Measurements from ENCODE around the gene AUTS2.

The AUTS2 gene

GRCh38 chr7:70706204-70706603 is 1107.9 kb downstream of the AUTS2 start:
- H3K4me3 ChIP-seq (ENCODE audit: low read depth in 1 of 2, low read length in 2 of 2) = no peak overlapping the region
- H3K9me3 ChIP-seq (ENCODE audit: control insufficient read depth in 1 of 2, low read length in 2 of 2) = no peaks in the 10 kb centered on the region
- no peak overlapping the region for H3K27ac ChIP-seq (ENCODE audit: low read depth, low read length)
- H3K4me1 ChIP-seq (ENCODE audit: control insufficient read depth in 1 of 2, insufficient read depth in 2 of 2, low read length in 2 of 2) = peaks cover 13 to 15% of the 10 kb centered on the region in 2 donors
- peaks cover 0 to 27% of the 10 kb centered on the region in 2 donors for H3K27me3 ChIP-seq (ENCODE audit: control insufficient read depth in 1 of 2, insufficient read depth in 2 of 2, low read length in 2 of 2)
- H3K36me3 ChIP-seq (ENCODE audit: control insufficient read depth in 1 of 2, insufficient read depth in 2 of 2, low read length in 2 of 2) = peaks cover 0 to 5% of the 10 kb centered on the region in 2 donors
- H3K9ac ChIP-seq (ENCODE audit: low read depth in 1 of 2, low read length in 2 of 2) = no peak overlapping the region

- Histone ChIP-seq H3K36me3 (ENCODE audit: control insufficient read depth in 1 of 2, insufficient read depth in 2 of 2, low read length in 2 of 2) (peaks cover 0 to 5% of the 10 kb centered on the region in 2 donors), H3K4me3 (ENCODE audit: low read depth in 1 of 2, low read length in 2 of 2) (no peak overlapping the region), H3K27ac (ENCODE audit: low read depth, low read length) (no peak overlapping the region), H3K4me1 (ENCODE audit: control insufficient read depth in 1 of 2, insufficient read depth in 2 of 2, low read length in 2 of 2) (peaks cover 13 to 15% of the 10 kb centered on the region in 2 donors), H3K27me3 (ENCODE audit: control insufficient read depth in 1 of 2, insufficient read depth in 2 of 2, low read length in 2 of 2) (peaks cover 0 to 26% of the 10 kb centered on the region in 2 donors), H3K9ac (ENCODE audit: low read depth in 1 of 2, low read length in 2 of 2) (no peak overlapping the region), H3K9me3 (ENCODE audit: control insufficient read depth in 1 of 2, low read length in 2 of 2) (no peaks in the 10 kb centered on the region)
These were observed 1108.4 kb downstream of the AUTS2 start for GRCh38 chr7:70706698-70707097.

DNA sequence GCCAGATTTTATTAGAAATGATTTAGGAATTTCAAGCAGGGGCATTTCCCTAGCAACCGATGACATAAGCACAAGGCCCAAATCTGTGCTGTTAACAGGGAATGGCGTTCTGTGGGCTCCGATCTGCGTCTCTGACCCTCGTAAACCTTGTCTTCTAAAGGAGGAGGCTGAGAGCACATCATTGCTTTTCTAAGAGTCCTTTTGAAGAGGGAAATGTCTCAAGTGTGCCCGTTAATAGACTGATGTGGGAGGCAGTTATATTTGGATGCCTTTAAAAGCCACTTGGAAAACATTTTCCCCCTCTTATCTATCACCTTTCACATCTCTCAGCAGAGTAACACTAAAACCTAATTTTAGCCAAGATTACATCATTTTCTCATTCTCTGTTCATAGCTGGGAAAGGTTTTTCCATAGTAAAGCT is 1109.6 kb downstream of the AUTS2 start:
- H3K9me3 ChIP-seq (ENCODE audit: control insufficient read depth in 1 of 2, low read length in 2 of 2) = no peaks in the 10 kb centered on the region
- H3K27me3 ChIP-seq (ENCODE audit: control insufficient read depth in 1 of 2, insufficient read depth in 2 of 2, low read length in 2 of 2) = peaks cover 0 to 21% of the 10 kb centered on the region in 2 donors
- H3K36me3 ChIP-seq (ENCODE audit: control insufficient read depth in 1 of 2, insufficient read depth in 2 of 2, low read length in 2 of 2) = peaks cover 0 to under 1% of the 10 kb centered on the region in 2 donors
- no peak overlapping the region for H3K27ac ChIP-seq (ENCODE audit: low read depth, low read length)
- peaks cover 14 to 15% of the 10 kb centered on the region in 2 donors for H3K4me1 ChIP-seq (ENCODE audit: control insufficient read depth in 1 of 2, insufficient read depth in 2 of 2, low read length in 2 of 2)
- H3K9ac ChIP-seq (ENCODE audit: low read depth in 1 of 2, low read length in 2 of 2) = no peak overlapping the region
- H3K4me3 ChIP-seq (ENCODE audit: low read depth in 1 of 2, low read length in 2 of 2) = no peak overlapping the region

- H3K27ac ChIP-seq (ENCODE audit: low read depth, low read length) = no peak overlapping the region
- no peak overlapping the region for H3K4me3 ChIP-seq (ENCODE audit: low read depth in 1 of 2, low read length in 2 of 2)
- peaks cover 0 to 9% of the 10 kb centered on the region in 2 donors for H3K9me3 ChIP-seq (ENCODE audit: control insufficient read depth in 1 of 2, low read length in 2 of 2)
- H3K4me1 ChIP-seq (ENCODE audit: control insufficient read depth in 1 of 2, insufficient read depth in 2 of 2, low read length in 2 of 2) = peaks cover 6 to 7% of the 10 kb centered on the region in 2 donors
- no peaks in the 10 kb centered on the region for H3K36me3 ChIP-seq (ENCODE audit: control insufficient read depth in 1 of 2, insufficient read depth in 2 of 2, low read length in 2 of 2)
- no peak overlapping the region for H3K9ac ChIP-seq (ENCODE audit: low read depth in 1 of 2, low read length in 2 of 2)
- peaks cover 0 to 21% of the 10 kb centered on the region in 2 donors for H3K27me3 ChIP-seq (ENCODE audit: control insufficient read depth in 1 of 2, insufficient read depth in 2 of 2, low read length in 2 of 2)
These were observed 1111.8 kb downstream of the AUTS2 start for GRCh38 chr7:70710011-70710480.

- Histone ChIP-seq H3K9me3 (ENCODE audit: control insufficient read depth in 1 of 2, low read length in 2 of 2) (peaks cover 0 to 10% of the 10 kb centered on the region in 2 donors), H3K9ac (ENCODE audit: low read depth in 1 of 2, low read length in 2 of 2) (no peak overlapping the region), H3K36me3 (ENCODE audit: control insufficient read depth in 1 of 2, insufficient read depth in 2 of 2, low read length in 2 of 2) (no peaks in the 10 kb centered on the region), H3K4me1 (ENCODE audit: control insufficient read depth in 1 of 2, insufficient read depth in 2 of 2, low read length in 2 of 2) (peaks cover 4 to 7% of the 10 kb centered on the region in 2 donors), H3K27me3 (ENCODE audit: control insufficient read depth in 1 of 2, insufficient read depth in 2 of 2, low read length in 2 of 2) (peaks cover 0 to 21% of the 10 kb centered on the region in 2 donors), H3K27ac (ENCODE audit: low read depth, low read length) (no peak overlapping the region), H3K4me3 (ENCODE audit: low read depth in 1 of 2, low read length in 2 of 2) (no peak overlapping the region)
These were observed 1112.4 kb downstream of the AUTS2 start for GRCh38 chr7:70710651-70711050.

GRCh38 chr7:70711452-70711851 is 1113.2 kb downstream of the AUTS2 start:
- Histone ChIP-seq H3K4me3 (ENCODE audit: low read depth in 1 of 2, low read length in 2 of 2) (no peak overlapping the region), H3K27me3 (ENCODE audit: control insufficient read depth in 1 of 2, insufficient read depth in 2 of 2, low read length in 2 of 2) (peaks cover 0 to 21% of the 10 kb centered on the region in 2 donors), H3K9ac (ENCODE audit: low read depth in 1 of 2, low read length in 2 of 2) (no peak overlapping the region), H3K9me3 (ENCODE audit: control insufficient read depth in 1 of 2, low read length in 2 of 2) (peaks cover 0 to 10% of the 10 kb centered on the region in 2 donors), H3K36me3 (ENCODE audit: control insufficient read depth in 1 of 2, insufficient read depth in 2 of 2, low read length in 2 of 2) (no peaks in the 10 kb centered on the region), H3K27ac (ENCODE audit: low read depth, low read length) (no peak overlapping the region), H3K4me1 (ENCODE audit: control insufficient read depth in 1 of 2, insufficient read depth in 2 of 2, low read length in 2 of 2) (peaks cover 4 to 7% of the 10 kb centered on the region in 2 donors)

DNA sequence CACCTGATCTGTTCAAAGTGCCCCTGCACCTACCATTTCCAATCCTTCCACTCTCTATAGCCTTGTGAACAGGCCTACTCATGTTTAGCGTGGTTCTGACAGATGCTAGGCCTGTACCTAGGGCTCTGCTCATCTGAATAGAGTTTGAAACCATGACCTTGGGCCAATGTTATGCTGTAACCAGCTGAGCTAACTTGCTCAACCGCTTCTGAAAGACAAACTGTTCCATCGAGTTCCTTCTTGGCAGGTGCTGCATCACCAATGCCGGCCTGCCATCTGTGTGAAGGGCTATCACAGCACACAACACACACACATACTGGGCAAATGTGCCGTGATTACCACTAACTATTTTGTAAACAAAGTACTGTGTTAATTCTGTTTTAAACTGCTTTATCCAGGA is 1114.7 kb downstream of the AUTS2 start:
- Histone ChIP-seq H3K36me3 (ENCODE audit: control insufficient read depth in 1 of 2, insufficient read depth in 2 of 2, low read length in 2 of 2) (no peaks in the 10 kb centered on the region), H3K4me3 (ENCODE audit: low read depth in 1 of 2, low read length in 2 of 2) (no peak overlapping the region), H3K9me3 (ENCODE audit: control insufficient read depth in 1 of 2, low read length in 2 of 2) (peaks cover 0 to 10% of the 10 kb centered on the region in 2 donors), H3K27me3 (ENCODE audit: control insufficient read depth in 1 of 2, insufficient read depth in 2 of 2, low read length in 2 of 2) (peaks cover 0 to 13% of the 10 kb centered on the region in 2 donors), H3K27ac (ENCODE audit: low read depth, low read length) (no peak overlapping the region), H3K9ac (ENCODE audit: low read depth in 1 of 2, low read length in 2 of 2) (no peak overlapping the region), H3K4me1 (ENCODE audit: control insufficient read depth in 1 of 2, insufficient read depth in 2 of 2, low read length in 2 of 2) (peaks cover 4 to 7% of the 10 kb centered on the region in 2 donors)

GRCh38 chr7:70714506-70715038 is 1116.3 kb downstream of the AUTS2 start:
- no peak overlapping the region for H3K9ac ChIP-seq (ENCODE audit: low read depth in 1 of 2, low read length in 2 of 2)
- H3K36me3 ChIP-seq (ENCODE audit: control insufficient read depth in 1 of 2, insufficient read depth in 2 of 2, low read length in 2 of 2) = no peaks in the 10 kb centered on the region
- peaks cover 0 to 10% of the 10 kb centered on the region in 2 donors for H3K27me3 ChIP-seq (ENCODE audit: control insufficient read depth in 1 of 2, insufficient read depth in 2 of 2, low read length in 2 of 2)
- H3K4me3 ChIP-seq (ENCODE audit: low read depth in 1 of 2, low read length in 2 of 2) = no peak overlapping the region
- H3K9me3 ChIP-seq (ENCODE audit: control insufficient read depth in 1 of 2, low read length in 2 of 2) = peaks cover 0 to 10% of the 10 kb centered on the region in 2 donors
- peaks cover 4 to 7% of the 10 kb centered on the region in 2 donors for H3K4me1 ChIP-seq (ENCODE audit: control insufficient read depth in 1 of 2, insufficient read depth in 2 of 2, low read length in 2 of 2)
- no peak overlapping the region for H3K27ac ChIP-seq (ENCODE audit: low read depth, low read length)

GRCh38 chr7:70717553-70718329 is 1119.5 kb downstream of the AUTS2 start:
- peaks cover 0 to 3% of the 10 kb centered on the region in 2 donors for H3K4me1 ChIP-seq (ENCODE audit: control insufficient read depth in 1 of 2, insufficient read depth in 2 of 2, low read length in 2 of 2)
- no peaks in the 10 kb centered on the region for H3K36me3 ChIP-seq (ENCODE audit: control insufficient read depth in 1 of 2, insufficient read depth in 2 of 2, low read length in 2 of 2)
- H3K27me3 ChIP-seq (ENCODE audit: control insufficient read depth in 1 of 2, insufficient read depth in 2 of 2, low read length in 2 of 2) = no peaks in the 10 kb centered on the region
- no peak overlapping the region for H3K27ac ChIP-seq (ENCODE audit: low read depth, low read length)
- peaks cover 0 to 10% of the 10 kb centered on the region in 2 donors for H3K9me3 ChIP-seq (ENCODE audit: control insufficient read depth in 1 of 2, low read length in 2 of 2)
- H3K9ac ChIP-seq (ENCODE audit: low read depth in 1 of 2, low read length in 2 of 2) = no peak overlapping the region
- H3K4me3 ChIP-seq (ENCODE audit: low read depth in 1 of 2, low read length in 2 of 2) = no peak overlapping the region

- no peak overlapping the region for H3K27ac ChIP-seq (ENCODE audit: low read depth, low read length)
- H3K36me3 ChIP-seq (ENCODE audit: control insufficient read depth in 1 of 2, insufficient read depth in 2 of 2, low read length in 2 of 2) = no peaks in the 10 kb centered on the region
- no peaks in the 10 kb centered on the region for H3K4me1 ChIP-seq (ENCODE audit: control insufficient read depth in 1 of 2, insufficient read depth in 2 of 2, low read length in 2 of 2)
- peaks cover 0 to 10% of the 10 kb centered on the region in 2 donors for H3K9me3 ChIP-seq (ENCODE audit: control insufficient read depth in 1 of 2, low read length in 2 of 2)
- H3K9ac ChIP-seq (ENCODE audit: low read depth in 1 of 2, low read length in 2 of 2) = no peak overlapping the region
- no peaks in the 10 kb centered on the region for H3K27me3 ChIP-seq (ENCODE audit: control insufficient read depth in 1 of 2, insufficient read depth in 2 of 2, low read length in 2 of 2)
- no peak overlapping the region for H3K4me3 ChIP-seq (ENCODE audit: low read depth in 1 of 2, low read length in 2 of 2)
These were observed 1120.8 kb downstream of the AUTS2 start for GRCh38 chr7:70719125-70719524.
